Neutrophil (primary cell): ENCODE data around the gene FKTN.

Experiments
- H3K27ac ChIP-seq: fragments of 200-600 bp; sonication (generic); 2 replicates; pipeline ENCODE4 v1.5.1; 2016; ENCODE audit warnings: mild to moderate bottlenecking, moderate library complexity
- H3K27me3 ChIP-seq: fragments of 200-600 bp; sonication (generic); 2 replicates; pipeline ENCODE4 v1.6.0; 2016; ENCODE audit warnings: mild to moderate bottlenecking
- H3K36me3 ChIP-seq: fragments of 200-600 bp; sonication (generic); 2 replicates; pipeline ENCODE4 v1.5.1; 2017
- H3K4me1 ChIP-seq, 2 experiments: fragments of 200-600 bp in 1 of 2; sonication (generic) in 1 of 2; 1 replicate in 1 of 2; 2 replicates in 1 of 2; pipeline versions ENCODE4 v1.5.1 to v1.6.1; 2013 to 2016; ENCODE audit warnings: low read depth in 1 of 2, low read length in 1 of 2, mild to moderate bottlenecking in 1 of 2, moderate library complexity in 1 of 2; ENCODE audit not compliant: control insufficient read depth in 1 of 2, insufficient read depth in 1 of 2
- H3K4me3 ChIP-seq, 2 experiments: fragments of 200-600 bp in 1 of 2; sonication (generic) in 1 of 2; 1 replicate in 1 of 2; 2 replicates in 1 of 2; pipeline ENCODE4 v1.5.1; 2013 to 2016; ENCODE audit warnings: low read depth in 1 of 2, low read length in 1 of 2, mild to moderate bottlenecking in 1 of 2, moderate library complexity in 1 of 2
- H3K9me3 ChIP-seq: fragments of 200-600 bp; sonication (generic); 2 replicates; pipeline ENCODE4 v1.5.1; 2016
- CTCF ChIP-seq: fragments of 200-600 bp; sonication (generic); IDR thresholded peaks from 2 replicates; pipeline ENCODE4 v1.5.1; 2016; ENCODE audit warnings: antibody characterized with exemption

The FKTN gene

GRCh38 chr9:105670315-105670714 lies 112.4 kb downstream of the FKTN start:
- TF ChIP-seq CTCF: no peak
- Histone ChIP-seq H3K27ac (no peak overlapping the region), H3K36me3 (no peaks in the 10 kb centered on the region), H3K27me3 (no peaks in the 10 kb centered on the region), H3K9me3 (no peaks in the 10 kb centered on the region), H3K4me1 (peaks cover 4 to 5% of the 10 kb centered on the region in 2 experiments), H3K4me3 (no peak overlapping the region)

GRCh38 chr9:105670775-105671174 lies 112.8 kb downstream of the FKTN start:
- TF ChIP-seq CTCF: no peak
- peaks cover 4 to 5% of the 10 kb centered on the region in 2 experiments for H3K4me1 ChIP-seq
- H3K9me3 ChIP-seq: no peaks in the 10 kb centered on the region
- no peak overlapping the region for H3K27ac ChIP-seq
- H3K4me3 ChIP-seq: no peak overlapping the region
- H3K27me3 ChIP-seq: no peaks in the 10 kb centered on the region
- H3K36me3 ChIP-seq: no peaks in the 10 kb centered on the region

GRCh38 chr9:105672711-105673234 lies 114.8 kb downstream of the FKTN start:
- peaks cover 4 to 5% of the 10 kb centered on the region in 2 experiments for H3K4me1 ChIP-seq
- no peak for TF ChIP-seq CTCF
- no peaks in the 10 kb centered on the region for H3K9me3 ChIP-seq
- no peaks in the 10 kb centered on the region for H3K27me3 ChIP-seq
- no peak overlapping the region for H3K27ac ChIP-seq
- H3K36me3 ChIP-seq: no peaks in the 10 kb centered on the region
- peak overlapping the region in 1 of 2 experiments; percentile 9 for H3K4me3 ChIP-seq

- H3K4me3 ChIP-seq: no peak overlapping the region
- no peaks in the 10 kb centered on the region for H3K36me3 ChIP-seq
- no peaks in the 10 kb centered on the region for H3K9me3 ChIP-seq
- no peaks in the 10 kb centered on the region for H3K27me3 ChIP-seq
- H3K27ac ChIP-seq: no peak overlapping the region
- H3K4me1 ChIP-seq: peaks cover 4 to 5% of the 10 kb centered on the region in 2 experiments
- no peak for TF ChIP-seq CTCF
Observed at GRCh38 chr9:105673850-105674387, 116.0 kb downstream of the FKTN start.

- peaks cover 4 to 5% of the 10 kb centered on the region in 2 experiments for H3K4me1 ChIP-seq
- H3K9me3 ChIP-seq: no peaks in the 10 kb centered on the region
- TF ChIP-seq CTCF: no peak
- no peak overlapping the region for H3K27ac ChIP-seq
- H3K36me3 ChIP-seq: no peaks in the 10 kb centered on the region
- H3K4me3 ChIP-seq: no peak overlapping the region
- H3K27me3 ChIP-seq: no peaks in the 10 kb centered on the region
Observed at GRCh38 chr9:105676351-105676923, 118.5 kb downstream of the FKTN start.
